CD14-positive monocyte (primary cell): ENCODE data around the gene TTF1. TPM values are rescaled to one million over a fixed set of nuclear protein-coding genes. Genes with fewer than 3 reads are reported as not detected.

ENCODE experiments used
- DNase-seq, 3 donors: peaks; one replicate each; pipeline ENCODE4 v3.0.0-alpha.2; 2011 to 2022
- H2AFZ ChIP-seq: 2 replicates; pipeline ENCODE4 v1.6.0; 2012; ENCODE audit warnings: mild to moderate bottlenecking, low read depth, low read length, inconsistent platforms; ENCODE audit not compliant: insufficient read depth, poor library complexity, severe bottlenecking
- H3K27ac ChIP-seq, 2 donors: 1 replicate in 1 of 2; 2 replicates in 1 of 2; pipeline ENCODE4 v1.5.1; 2012 to 2013; ENCODE audit warnings: low read length in 2 of 2, control low read depth in 1 of 2, inconsistent platforms in 1 of 2, low read depth in 1 of 2, mild to moderate bottlenecking in 1 of 2
- H3K27me3 ChIP-seq, 2 donors: one replicate each; pipeline versions ENCODE4 v1.6.0 to v1.6.1; 2011 to 2013; ENCODE audit warnings: low read length in 2 of 2; ENCODE audit not compliant: control insufficient read depth in 2 of 2, insufficient read depth in 2 of 2
- H3K36me3 ChIP-seq, 2 donors: replicated peaks in 1 of 2; 1 replicate in 1 of 2; 2 replicates in 1 of 2; pipeline versions ENCODE4 v1.5.1 to v1.6.1; 2012 to 2013; ENCODE audit warnings: low read length in 2 of 2, control low read depth in 1 of 2, inconsistent platforms in 1 of 2, mild to moderate bottlenecking in 1 of 2; ENCODE audit not compliant: insufficient read depth in 2 of 2, control insufficient read depth in 1 of 2
- H3K4me1 ChIP-seq, 2 donors: 1 replicate in 1 of 2; 2 replicates in 1 of 2; pipeline versions ENCODE4 v1.5.1 to v1.6.1; 2012 to 2013; ENCODE audit warnings: low read length in 2 of 2, control low read depth in 1 of 2, inconsistent platforms in 1 of 2, mild to moderate bottlenecking in 1 of 2, moderate library complexity in 1 of 2; ENCODE audit not compliant: insufficient read depth in 2 of 2, control insufficient read depth in 1 of 2
- H3K4me2 ChIP-seq: replicated peaks from 2 replicates; pipeline ENCODE3; 2012; ENCODE audit warnings: low read length, moderate library complexity, mild to moderate bottlenecking; ENCODE audit not compliant: poor library complexity, severe bottlenecking; ENCODE audit errors: extremely low read depth
- H3K4me3 ChIP-seq, 3 experiments: fragments of 200-600 bp in 1 of 3; sonication (generic) in 1 of 3; replicated peaks in 1 of 3; 1 replicate in 2 of 3; 2 replicates in 1 of 3; pipeline ENCODE4 v1.5.1; 2011 to 2013; ENCODE audit warnings: low read length in 3 of 3, mild to moderate bottlenecking in 3 of 3, control low read depth in 2 of 3, low read depth in 2 of 3, inconsistent platforms in 1 of 3, moderate library complexity in 1 of 3
- H3K79me2 ChIP-seq: 2 replicates; pipeline ENCODE4 v1.6.0; 2012; ENCODE audit warnings: mild to moderate bottlenecking, control low read depth, inconsistent platforms, low read length, moderate library complexity; ENCODE audit not compliant: insufficient read depth
- H3K9ac ChIP-seq: 2 replicates; pipeline ENCODE4 v1.6.0; 2017; ENCODE audit warnings: low read length, mild to moderate bottlenecking; ENCODE audit not compliant: insufficient read depth, poor library complexity, severe bottlenecking
- H3K9me3 ChIP-seq, 2 donors: replicated peaks in 1 of 2; 1 replicate in 1 of 2; 2 replicates in 1 of 2; pipeline versions ENCODE4 v1.5.1 to v1.6.1; 2012 to 2013; ENCODE audit warnings: low read length in 2 of 2, control low read depth in 1 of 2; ENCODE audit not compliant: control insufficient read depth in 1 of 2, insufficient read depth in 1 of 2
- H4K20me1 ChIP-seq: 2 replicates; pipeline ENCODE4 v1.6.0; 2012; ENCODE audit warnings: mild to moderate bottlenecking, low read length, control low read depth, moderate library complexity; ENCODE audit not compliant: insufficient read depth
- H3K27ac Mint-ChIP-seq, 7 donors: one replicate each; pipeline ENCODE4 v1.8.0; 2020; ENCODE audit warnings: mild to moderate bottlenecking in 7 of 7, mixed read lengths in 7 of 7, moderate library complexity in 6 of 7, inconsistent platforms in 2 of 7
- H3K27me3 Mint-ChIP-seq, 3 donors: one replicate each; pipeline ENCODE4 v1.8.0; 2021 to 2022; ENCODE audit warnings: low read depth in 3 of 3, mild to moderate bottlenecking in 3 of 3, mixed read lengths in 3 of 3, moderate library complexity in 3 of 3, inconsistent platforms in 1 of 3
- H3K36me3 Mint-ChIP-seq, 2 donors: one replicate each; pipeline ENCODE4 v1.8.0; 2020; ENCODE audit warnings: mixed read lengths in 2 of 2, inconsistent platforms in 1 of 2, mild to moderate bottlenecking in 1 of 2
- H3K4me1 Mint-ChIP-seq: one replicate; pipeline ENCODE4 v1.8.0; 2020; ENCODE audit warnings: mild to moderate bottlenecking, mixed read lengths
- H3K4me3 Mint-ChIP-seq, 2 donors: one replicate each; pipeline ENCODE4 v1.8.0; 2020; ENCODE audit warnings: mild to moderate bottlenecking in 2 of 2, mixed read lengths in 2 of 2, moderate library complexity in 1 of 2
- H3K9me3 Mint-ChIP-seq, 7 donors: one replicate each; pipeline ENCODE4 v1.8.0; 2020 to 2022; ENCODE audit warnings: mixed read lengths in 7 of 7, mild to moderate bottlenecking in 6 of 7, moderate library complexity in 6 of 7, inconsistent platforms in 2 of 7
- CTCF ChIP-seq: fragments of 200-600 bp; IDR thresholded peaks from one replicate; pipeline ENCODE4 v1.8.0; 2022; ENCODE audit warnings: antibody characterized with exemption, mild to moderate bottlenecking
- WGBS: methylation state at CpG from one replicate; pipeline ENCODE4 v1.1.5; 2013; ENCODE audit warnings: missing lambda C conversion rate; ENCODE audit not compliant: insufficient coverage; 5-methylcytosine and 5-hydroxymethylcytosine counted together
- intact Hi-C, 2 donors: fragments of 100-400 bp; cut with micrococcal nuclease; formaldehyde crosslinking; loops; one replicate each; pipeline versions ENCODE4 v1.15.0 to v1.15.1; 2023
- polyA plus RNA-seq, 3 donors: library from polyadenylated mRNA; depleted of rRNA in 1 of 3; unstranded in 2 of 3; stranded (reverse) in 1 of 3; fragments of 300-500 nt in 2 of 3; fragments of >200 nt in 1 of 3; fragmentation: Illumina TruSeq in 2 of 3; gene quantifications; 1 replicate in 2 of 3; 2 replicates in 1 of 3; pipeline ENCODE4 v1.2.3, GENCODE V29; 2012 to 2021

The TTF1 gene
- polyA plus RNA-seq, 3 donors = 2.2 to 5.8 (median 4.1) TPM

DNA sequence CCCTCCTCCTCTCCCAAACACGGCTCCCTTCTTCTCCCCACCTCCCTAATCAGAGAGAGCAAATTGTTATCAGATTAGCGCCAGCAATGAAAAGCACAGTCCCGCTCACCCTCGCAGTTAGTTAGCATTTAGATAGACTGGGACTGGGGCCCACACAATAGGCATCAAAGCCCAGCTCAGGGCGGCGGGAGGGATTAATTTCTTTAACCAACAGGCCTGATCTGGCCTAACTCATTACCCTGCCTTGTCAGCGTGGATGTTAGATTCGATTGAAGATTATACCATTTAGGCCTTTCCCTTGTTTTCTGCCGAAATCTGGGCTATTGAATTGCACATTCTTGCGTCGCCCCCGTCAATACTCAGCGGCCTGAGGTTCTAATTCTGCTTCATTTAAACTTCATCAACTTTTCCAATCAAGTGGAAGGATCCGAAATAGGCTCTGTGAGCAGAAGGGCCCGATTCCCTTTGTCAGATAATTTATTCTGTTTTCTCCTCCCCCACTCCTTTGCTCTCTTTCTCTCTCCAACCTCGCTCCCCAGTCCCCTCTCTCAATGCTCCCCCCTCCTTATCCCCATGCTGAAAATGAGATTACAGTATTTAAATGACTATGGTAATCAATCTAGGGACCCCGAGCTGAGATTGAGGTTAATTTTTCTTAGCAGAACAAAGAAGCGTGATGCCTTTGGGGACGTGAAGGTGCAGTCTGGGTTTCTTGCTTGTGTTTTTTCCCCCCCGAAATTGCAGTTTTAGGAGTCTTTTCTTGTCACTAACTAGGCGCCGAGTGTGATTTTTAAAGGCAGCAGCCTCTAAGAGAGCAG, 18.4 kb upstream of the TTF1 start:
- no peaks in the 10 kb centered on the region for H3K36me3 Mint-ChIP-seq
- Histone ChIP-seq H3K9me3 (no peaks in the 10 kb centered on the region), H3K4me2 (no peak overlapping the region), H3K36me3 (no peaks in the 10 kb centered on the region), H3K27me3 (peaks cover 20 to 25% of the 10 kb centered on the region in 2 donors), H3K27ac (no peak overlapping the region), H3K4me1 (no peaks in the 10 kb centered on the region), H3K79me2 (no peaks in the 10 kb centered on the region), H3K9ac (no peak overlapping the region), H2AFZ (no peak overlapping the region), H4K20me1 (no peaks in the 10 kb centered on the region), H3K4me3 (no peak overlapping the region)
- peaks cover 40 to 57% (median 56%) of the 10 kb centered on the region in 3 donors for H3K27me3 Mint-ChIP-seq
- H3K27ac Mint-ChIP-seq = no peak overlapping the region
- no peaks in the 10 kb centered on the region for H3K4me1 Mint-ChIP-seq
- peaks cover 0 to 4% (median 1%) of the 10 kb centered on the region in 7 donors for H3K9me3 Mint-ChIP-seq
- no peak for TF ChIP-seq CTCF
- intact Hi-C loops = no loop called here
- no peak for DNase-seq
- H3K4me3 Mint-ChIP-seq = peak overlapping the region in 1 of 2 donors; percentile 69
- WGBS = 61% methylated on average over 15 of the region's 22 CpGs

GRCh38 chr9:132423503-132423902, 16.9 kb upstream of the TTF1 start:
- Histone ChIP-seq H4K20me1 (no peaks in the 10 kb centered on the region), H3K4me1 (no peaks in the 10 kb centered on the region), H3K27ac (no peak overlapping the region), H3K36me3 (no peaks in the 10 kb centered on the region), H3K4me3 (no peak overlapping the region), H2AFZ (no peak overlapping the region), H3K9me3 (no peaks in the 10 kb centered on the region), H3K27me3 (peaks cover 22 to 27% of the 10 kb centered on the region in 2 donors), H3K4me2 (no peak overlapping the region), H3K79me2 (no peaks in the 10 kb centered on the region), H3K9ac (no peak overlapping the region)
- no peak for TF ChIP-seq CTCF
- WGBS = no CpG with 5 or more reads among the region's 5 CpGs
- Mint-ChIP-seq H3K27me3 (peaks cover 48 to 55% (median 50%) of the 10 kb centered on the region in 3 donors), H3K9me3 (peaks cover 0 to 4% (median 1%) of the 10 kb centered on the region in 7 donors), H3K4me3 (no peak overlapping the region), H3K36me3 (no peaks in the 10 kb centered on the region), H3K4me1 (no peaks in the 10 kb centered on the region), H3K27ac (no peak overlapping the region)
- DNase-seq = no peak
- intact Hi-C loops = no loop called here
